Left renal cortex interstitium (tissue), 4 donors: ENCODE measurements around the gene GSC2. TPM values are rescaled to one million over a fixed set of nuclear protein-coding genes. Genes with fewer than 3 reads are reported as not detected.

Source experiments
- DNase-seq, 4 donors: peaks; one replicate each; pipeline ENCODE4 v3.0.0-alpha.2; 2013; ENCODE audit warnings: low read depth in 4 of 4, low spot score in 2 of 4, missing footprints in 1 of 4
- polyA plus RNA-seq, 4 donors: library from polyadenylated mRNA; unstranded; fragments of 120-200 nt; gene quantifications; one replicate each; pipeline ENCODE4 v1.2.1, GENCODE V29; 2013; ENCODE audit not compliant: insufficient read length in 4 of 4

Gene GSC2
- polyA plus RNA-seq, 4 donors: not detected

- no peak for DNase-seq
Measured at GRCh38 chr22:19105867-19106802, 44.0 kb downstream of the GSC2 start.

- DNase-seq: no peak
Measured at GRCh38 chr22:19105456-19105855, 44.6 kb downstream of the GSC2 start.

- DNase-seq: no peak
Measured at GRCh38 chr22:19103880-19104821, 45.9 kb downstream of the GSC2 start.

GRCh38 chr22:19098157-19098556 is 51.9 kb downstream of the GSC2 start:
- DNase-seq: no peak

GRCh38 chr22:19097518-19097917 is 52.6 kb downstream of the GSC2 start:
- no peak for DNase-seq

Other genes starting within 250 kb of the GSC2 start
- 10 to 100 TPM in 2 of 4 donors, 1 to 10 TPM in 2; 8.0 to 12.2 (median 10.1) TPM for gene DGCR6, start 244.0 kb downstream of the GSC2 start, polyA plus RNA-seq
- 10 to 100 TPM; 10.4 to 27.0 (median 18.6) TPM for gene PRODH, start 214.0 kb downstream of the GSC2 start, polyA plus RNA-seq
- gene DGCR2, start 27.9 kb downstream of the GSC2 start, polyA plus RNA-seq: 10 to 100 TPM; 70.7 to 96.4 (median 79.8) TPM
- not detected for gene TSSK2, start 19.0 kb downstream of the GSC2 start, polyA plus RNA-seq
- 10 to 100 TPM; 13.1 to 18.4 (median 16.6) TPM for gene ESS2, start 5.6 kb downstream of the GSC2 start, polyA plus RNA-seq
- gene SLC25A1, start 28.4 kb upstream of the GSC2 start, polyA plus RNA-seq: 10 to 100 TPM; 75.2 to 91.3 (median 84.2) TPM
- 1 to 10 TPM; 3.3 to 7.5 (median 6.0) TPM for gene CLTCL1, start 141.4 kb upstream of the GSC2 start, polyA plus RNA-seq